ENCODE data around the gene HENMT1.
"Not testable (repeated sequence)": the region's sequence is repeated elsewhere in the genome, so short reads cannot be mapped to it uniquely, and the experiment has no call there.

Gene HENMT1

GRCh38 chr1:108691128-108691941 is 30.4 kb upstream of the HENMT1 start:
- DNase-seq (ENCODE audit: low spot score): no peak
- TF ChIP-seq CTCF (conservative IDR thresholded peaks at IDR 0.05; ENCODE audit: low read depth): no peak
- H3K27ac ChIP-seq: peak overlapping the region; percentile 94
- CTCF ChIA-PET: interaction anchor here (1.1 kb wide), 1 partner anchor 179 kb away, joined by 3 read pairs; no protein-coding TSS in a partner anchor
- POLR2A ChIA-PET (ENCODE audit: low non-redundant PET): interaction anchor here (1.8 kb wide), 1 partner anchor 56 kb away, joined by 7 read pairs; the partner anchor contains the start of gene STXBP3

DNA sequence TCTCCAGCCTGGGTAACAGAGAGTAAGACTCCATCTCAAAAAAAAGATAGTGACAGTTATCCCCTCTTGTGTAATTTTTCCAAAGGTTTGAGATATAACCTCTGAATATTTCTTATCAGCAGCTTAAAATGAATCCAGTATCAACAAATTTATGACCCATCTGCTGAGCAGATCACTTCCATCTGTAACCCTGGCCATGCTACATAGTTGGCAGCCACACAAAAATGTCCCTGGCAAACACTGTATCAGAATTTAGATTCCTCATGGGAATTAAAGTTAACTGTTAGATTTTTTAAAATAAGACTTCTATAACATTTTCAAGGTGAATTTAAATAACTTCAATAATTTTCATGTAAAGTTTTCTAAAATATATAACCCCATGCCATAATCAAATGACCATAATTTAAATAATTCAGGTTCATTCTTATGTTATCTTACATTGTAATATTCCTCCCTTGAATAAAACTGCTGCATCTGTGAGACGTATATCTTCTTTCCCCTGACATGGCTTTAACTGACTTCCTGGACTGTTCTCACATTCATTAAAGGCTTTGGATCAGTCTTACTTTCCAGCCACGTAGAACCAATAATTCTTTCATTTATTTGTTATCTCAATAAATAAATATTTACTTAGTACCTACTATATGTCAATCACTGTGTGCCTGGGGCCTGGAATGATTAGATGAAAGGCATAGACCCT is 25.9 kb upstream of the HENMT1 start:
- no peak overlapping the region for H3K27ac ChIP-seq
- ChIA-PET CTCF (interaction anchor here (0.6 kb wide), 1 partner anchor 54 kb away, joined by 4 read pairs; no protein-coding TSS in a partner anchor), POLR2A (ENCODE audit: low non-redundant PET) (no interaction called here)
- DNase-seq (ENCODE audit: low spot score): no peak
- TF ChIP-seq CTCF (conservative IDR thresholded peaks at IDR 0.05; ENCODE audit: low read depth): no peak

GRCh38 chr1:108685529-108685928 is 24.6 kb upstream of the HENMT1 start:
- POLR2A ChIA-PET (ENCODE audit: low non-redundant PET): no interaction called here
- no peak for DNase-seq (ENCODE audit: low spot score)
- CTCF ChIA-PET: no interaction called here
- no peak for TF ChIP-seq CTCF (conservative IDR thresholded peaks at IDR 0.05; ENCODE audit: low read depth)
- H3K27ac ChIP-seq: no peak overlapping the region

- CTCF ChIA-PET: interaction anchor here (0.6 kb wide), 1 partner anchor 1812 kb away, joined by 3 read pairs; no protein-coding TSS in a partner anchor
- POLR2A ChIA-PET (ENCODE audit: low non-redundant PET); DNase-seq (ENCODE audit: low spot score); H3K27ac ChIP-seq: not testable (repeated sequence)
Measured at GRCh38 chr1:108681701-108682100, 20.8 kb upstream of the HENMT1 start.

GRCh38 chr1:108679586-108680213 is 18.8 kb upstream of the HENMT1 start:
- CTCF ChIA-PET: no interaction called here
- no peak for DNase-seq (ENCODE audit: low spot score)
- TF ChIP-seq CTCF (conservative IDR thresholded peaks at IDR 0.05; ENCODE audit: low read depth): no peak
- H3K27ac ChIP-seq: no peak overlapping the region
- POLR2A ChIA-PET (ENCODE audit: low non-redundant PET): no interaction called here

DNA sequence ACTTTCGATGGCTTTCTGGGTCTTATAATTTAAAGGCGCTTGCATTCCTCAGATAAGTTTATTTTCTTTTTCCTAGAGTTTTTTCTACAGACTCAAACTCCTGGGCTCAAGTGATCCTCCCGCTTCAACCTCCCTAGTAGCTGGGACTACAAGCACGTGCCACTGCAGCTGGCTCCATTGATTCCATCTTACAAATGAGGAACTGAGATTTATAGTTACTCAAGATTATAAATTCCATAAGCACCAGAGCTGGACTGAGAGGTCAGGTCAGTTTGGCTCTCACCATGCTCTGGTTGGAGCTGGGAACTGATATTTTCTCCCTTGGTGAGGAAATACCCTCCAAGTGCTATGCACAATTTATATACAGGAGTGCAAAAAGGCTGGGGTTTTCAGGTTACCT is 17.8 kb upstream of the HENMT1 start:
- DNase-seq (ENCODE audit: low spot score): no peak
- no peak for TF ChIP-seq CTCF (conservative IDR thresholded peaks at IDR 0.05; ENCODE audit: low read depth)
- H3K27ac ChIP-seq: no peak overlapping the region
- CTCF ChIA-PET: no interaction called here
- POLR2A ChIA-PET (ENCODE audit: low non-redundant PET): no interaction called here

All from RWPE1 (cell line).